ENCODE data around the gene PDIA5.

The PDIA5 gene

DNA sequence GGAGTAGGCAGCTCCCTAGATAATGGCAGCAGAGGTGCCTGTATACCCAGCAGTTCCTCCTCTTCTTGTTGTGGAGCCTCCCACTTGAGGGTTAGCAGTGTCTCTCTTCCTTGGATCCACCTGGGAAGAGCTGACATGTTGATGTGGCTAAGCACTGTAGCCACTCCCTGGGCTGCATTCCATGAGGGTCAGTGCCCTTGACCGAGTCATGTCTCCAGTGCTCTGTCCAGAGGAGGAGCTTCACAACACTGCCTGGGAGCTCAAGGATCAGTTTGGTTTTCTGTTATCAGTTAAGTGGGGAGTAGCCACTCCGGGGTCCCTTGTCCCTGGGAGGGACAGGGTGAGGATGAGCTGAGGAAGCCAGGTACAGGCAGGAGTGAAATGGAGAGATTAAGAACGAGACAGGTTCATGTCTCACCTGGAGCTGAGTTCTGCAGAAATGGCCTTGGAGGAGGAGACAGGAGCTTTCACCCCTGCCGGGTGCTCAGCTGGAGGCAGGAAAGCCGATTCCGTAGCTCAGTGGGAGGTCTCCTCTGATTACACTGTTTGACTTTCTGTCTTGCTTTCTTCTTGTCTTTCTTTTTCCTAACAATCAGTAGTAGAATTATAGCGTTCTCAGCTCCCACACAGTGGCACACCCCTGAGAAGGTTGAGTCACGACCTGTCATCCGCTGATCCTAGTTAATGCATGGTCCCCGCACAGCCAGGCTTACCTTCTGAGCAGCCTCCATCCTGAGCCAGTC is 77.0 kb downstream of the PDIA5 start:
- H3K36me3 ChIP-seq (ENCODE audit: insufficient read depth), result 0 out of 2 replicates have a peak, but pooled peaks cover 4% of the 10 kb centered on the region
- no peak overlapping the region for H3K27ac ChIP-seq
- no peaks in the 10 kb centered on the region for H3K79me2 ChIP-seq (ENCODE audit: insufficient read depth, low read depth)
- H3K4me3 ChIP-seq (IDR thresholded peaks at IDR 0.05; ENCODE audit: insufficient read depth, low read depth, low read length), result no peak overlapping the region
- no peaks in the 10 kb centered on the region for H4K20me1 ChIP-seq (ENCODE audit: insufficient read depth)
- TF ChIP-seq, protein P1, sequence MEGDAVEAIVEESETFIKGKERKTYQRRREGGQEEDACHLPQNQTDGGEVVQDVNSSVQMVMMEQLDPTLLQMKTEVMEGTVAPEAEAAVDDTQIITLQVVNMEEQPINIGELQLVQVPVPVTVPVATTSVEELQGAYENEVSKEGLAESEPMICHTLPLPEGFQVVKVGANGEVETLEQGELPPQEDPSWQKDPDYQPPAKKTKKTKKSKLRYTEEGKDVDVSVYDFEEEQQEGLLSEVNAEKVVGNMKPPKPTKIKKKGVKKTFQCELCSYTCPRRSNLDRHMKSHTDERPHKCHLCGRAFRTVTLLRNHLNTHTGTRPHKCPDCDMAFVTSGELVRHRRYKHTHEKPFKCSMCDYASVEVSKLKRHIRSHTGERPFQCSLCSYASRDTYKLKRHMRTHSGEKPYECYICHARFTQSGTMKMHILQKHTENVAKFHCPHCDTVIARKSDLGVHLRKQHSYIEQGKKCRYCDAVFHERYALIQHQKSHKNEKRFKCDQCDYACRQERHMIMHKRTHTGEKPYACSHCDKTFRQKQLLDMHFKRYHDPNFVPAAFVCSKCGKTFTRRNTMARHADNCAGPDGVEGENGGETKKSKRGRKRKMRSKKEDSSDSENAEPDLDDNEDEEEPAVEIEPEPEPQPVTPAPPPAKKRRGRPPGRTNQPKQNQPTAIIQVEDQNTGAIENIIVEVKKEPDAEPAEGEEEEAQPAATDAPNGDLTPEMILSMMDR (conservative IDR thresholded peaks at IDR 0.05; ENCODE audit: low read depth, low read length), result no peak
- H3K4me2 ChIP-seq, result no peak overlapping the region
- H3K27me3 ChIP-seq (ENCODE audit: insufficient read depth, low read depth), result no peaks in the 10 kb centered on the region
- no peak overlapping the region for H2AFZ ChIP-seq (ENCODE audit: low read depth)
- no peak overlapping the region for H3K9ac ChIP-seq
- no peaks in the 10 kb centered on the region for H3K4me1 ChIP-seq (ENCODE audit: low read depth, poor library complexity, severe bottlenecking)

DNA sequence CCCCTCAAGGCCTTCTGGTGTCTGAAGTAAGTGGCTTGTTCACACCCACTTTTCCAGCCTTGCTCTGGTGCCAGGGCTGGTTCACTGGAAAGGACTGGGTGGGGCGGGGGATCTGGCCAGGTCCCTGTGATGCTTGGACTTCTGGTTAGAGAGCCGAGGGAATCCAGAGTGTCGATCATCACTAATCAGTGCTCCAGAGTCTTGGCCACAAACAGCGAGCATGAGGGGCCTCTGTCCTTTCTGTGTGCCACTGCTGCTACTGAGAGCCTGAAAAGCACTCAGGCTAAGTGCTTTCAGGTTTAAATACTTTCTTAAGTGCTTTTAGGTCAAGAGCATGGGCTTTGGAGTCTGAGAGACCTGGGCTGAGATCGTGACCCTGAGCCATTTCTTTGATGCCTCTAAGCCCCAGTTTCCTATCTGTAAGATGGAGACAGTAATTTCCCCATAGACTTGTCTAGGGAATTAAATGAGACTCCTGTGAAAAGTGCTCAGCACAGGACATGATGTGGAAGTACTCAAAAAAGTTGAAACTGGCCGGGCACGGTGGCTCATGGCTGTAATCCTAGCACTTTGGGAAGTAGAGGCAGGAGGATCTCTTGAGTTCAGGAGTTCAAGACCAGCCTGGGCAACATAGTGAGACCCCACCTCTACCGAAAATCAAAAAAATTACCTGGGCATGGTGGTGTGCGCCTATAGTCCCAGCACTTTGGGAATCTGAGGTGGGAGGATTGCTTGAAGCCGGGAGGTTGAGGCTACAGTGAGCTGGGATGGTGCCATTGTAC is 81.1 kb downstream of the PDIA5 start:
- no peaks in the 10 kb centered on the region for H4K20me1 ChIP-seq (ENCODE audit: insufficient read depth)
- no peak overlapping the region for H2AFZ ChIP-seq (ENCODE audit: low read depth)
- no peaks in the 10 kb centered on the region for H3K27me3 ChIP-seq (ENCODE audit: insufficient read depth, low read depth)
- H3K79me2 ChIP-seq (ENCODE audit: insufficient read depth, low read depth), result no peaks in the 10 kb centered on the region
- H3K4me3 ChIP-seq (IDR thresholded peaks at IDR 0.05; ENCODE audit: insufficient read depth, low read depth, low read length), result no peak overlapping the region
- 0 out of 2 replicates have a peak, but pooled peaks cover 4% of the 10 kb centered on the region for H3K36me3 ChIP-seq (ENCODE audit: insufficient read depth)
- no peak overlapping the region for H3K27ac ChIP-seq
- H3K4me2 ChIP-seq, result no peak overlapping the region
- no peaks in the 10 kb centered on the region for H3K4me1 ChIP-seq (ENCODE audit: low read depth, poor library complexity, severe bottlenecking)
- TF ChIP-seq, protein P1 (conservative IDR thresholded peaks at IDR 0.05; ENCODE audit: low read depth, low read length), result no peak
- no peak overlapping the region for H3K9ac ChIP-seq

DNA sequence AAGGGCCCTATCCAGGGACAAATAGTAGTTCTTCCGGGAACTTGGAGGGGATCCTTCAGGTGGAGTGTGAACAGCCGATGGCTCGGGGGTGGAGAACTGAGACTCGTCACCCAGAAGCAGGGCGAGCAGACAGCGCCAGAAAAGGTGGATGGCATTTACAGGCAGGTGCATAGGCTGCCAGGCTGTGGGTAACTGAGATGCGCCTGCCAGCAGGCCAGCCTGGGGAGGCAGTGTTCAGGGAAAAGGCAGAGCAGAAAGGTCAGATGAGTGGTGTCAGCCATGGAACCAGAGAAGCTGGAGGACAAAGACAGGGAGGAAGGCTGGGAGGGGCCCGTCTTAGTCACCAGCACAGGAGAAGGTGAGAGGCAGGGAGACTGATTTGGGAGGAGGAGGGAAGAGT is 81.9 kb downstream of the PDIA5 start:
- H3K4me1 ChIP-seq (ENCODE audit: low read depth, poor library complexity, severe bottlenecking), result no peaks in the 10 kb centered on the region
- H3K27ac ChIP-seq, result no peak overlapping the region
- no peak overlapping the region for H3K4me3 ChIP-seq (IDR thresholded peaks at IDR 0.05; ENCODE audit: insufficient read depth, low read depth, low read length)
- no peaks in the 10 kb centered on the region for H4K20me1 ChIP-seq (ENCODE audit: insufficient read depth)
- H3K27me3 ChIP-seq (ENCODE audit: insufficient read depth, low read depth), result no peaks in the 10 kb centered on the region
- no peak overlapping the region for H3K9ac ChIP-seq
- H3K36me3 ChIP-seq (ENCODE audit: insufficient read depth), result 0 out of 2 replicates have a peak, but pooled peaks cover 4% of the 10 kb centered on the region
- H3K79me2 ChIP-seq (ENCODE audit: insufficient read depth, low read depth), result no peaks in the 10 kb centered on the region
- H2AFZ ChIP-seq (ENCODE audit: low read depth), result no peak overlapping the region
- TF ChIP-seq, protein P1 (conservative IDR thresholded peaks at IDR 0.05; ENCODE audit: low read depth, low read length), result no peak
- H3K4me2 ChIP-seq, result no peak overlapping the region

DNA sequence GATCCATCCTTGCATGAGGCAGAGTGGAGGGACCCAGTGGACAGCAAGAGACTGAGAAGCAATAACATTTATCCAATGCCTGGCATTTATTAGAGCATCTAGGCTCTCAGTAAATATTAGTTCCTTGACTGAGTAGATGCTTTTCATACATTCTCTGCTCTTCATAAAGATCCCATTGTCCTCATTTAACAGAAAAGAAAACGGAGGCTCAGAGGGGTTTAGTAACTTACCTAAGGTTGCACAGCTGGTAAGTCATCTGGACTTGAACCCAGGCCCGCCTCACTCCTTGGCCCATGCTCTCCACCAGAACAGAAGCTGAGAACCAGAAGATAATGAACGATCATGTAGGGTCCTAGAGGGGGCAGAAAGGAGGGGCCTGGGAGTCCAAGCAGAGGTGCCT is 82.7 kb downstream of the PDIA5 start:
- Histone ChIP-seq H3K36me3 (ENCODE audit: insufficient read depth) (0 out of 2 replicates have a peak, but pooled peaks cover 4% of the 10 kb centered on the region), H4K20me1 (ENCODE audit: insufficient read depth) (no peaks in the 10 kb centered on the region), H3K9ac (no peak overlapping the region), H3K27me3 (ENCODE audit: insufficient read depth, low read depth) (no peaks in the 10 kb centered on the region), H3K79me2 (ENCODE audit: insufficient read depth, low read depth) (no peaks in the 10 kb centered on the region), H3K4me2 (no peak overlapping the region), H2AFZ (ENCODE audit: low read depth) (no peak overlapping the region), H3K4me1 (ENCODE audit: low read depth, poor library complexity, severe bottlenecking) (no peaks in the 10 kb centered on the region), H3K4me3 (IDR thresholded peaks at IDR 0.05; ENCODE audit: insufficient read depth, low read depth, low read length) (no peak overlapping the region), H3K27ac (no peak overlapping the region)
- TF ChIP-seq, protein P1 (conservative IDR thresholded peaks at IDR 0.05; ENCODE audit: low read depth, low read length), result no peak

All from KMS-11 (cell line).